GM06990 (cell line): Measurements from ENCODE around the gene TSC22D3.

Experiments used
- DNase-seq: peaks from one replicate; pipeline ENCODE4 v3.0.0-alpha.2; 2011; ENCODE audit not compliant: insufficient read length; ENCODE audit errors: extremely low read depth
- H3K27me3 ChIP-seq: replicated peaks from 2 replicates; pipeline ENCODE4 v1.6.0; 2011; ENCODE audit warnings: low read length; ENCODE audit not compliant: control insufficient read depth, insufficient read depth
- H3K36me3 ChIP-seq: 2 replicates; pipeline ENCODE4 v1.5.1; 2011; ENCODE audit warnings: low read length; ENCODE audit not compliant: control insufficient read depth, insufficient read depth
- H3K4me3 ChIP-seq: replicated peaks from 2 replicates; pipeline ENCODE4 v1.5.1; 2011; ENCODE audit warnings: low read depth, mild to moderate bottlenecking, control low read depth, low read length
- TF ChIP-seq, protein P1 (sequence below): IDR thresholded peaks from 2 replicates; pipeline ENCODE4 v1.5.1; 2011; ENCODE audit warnings: low read length, control low read depth, mild to moderate bottlenecking, inconsistent platforms; ENCODE audit not compliant: insufficient read depth, poor library complexity, severe bottlenecking

TSC22D3 gene

DNA sequence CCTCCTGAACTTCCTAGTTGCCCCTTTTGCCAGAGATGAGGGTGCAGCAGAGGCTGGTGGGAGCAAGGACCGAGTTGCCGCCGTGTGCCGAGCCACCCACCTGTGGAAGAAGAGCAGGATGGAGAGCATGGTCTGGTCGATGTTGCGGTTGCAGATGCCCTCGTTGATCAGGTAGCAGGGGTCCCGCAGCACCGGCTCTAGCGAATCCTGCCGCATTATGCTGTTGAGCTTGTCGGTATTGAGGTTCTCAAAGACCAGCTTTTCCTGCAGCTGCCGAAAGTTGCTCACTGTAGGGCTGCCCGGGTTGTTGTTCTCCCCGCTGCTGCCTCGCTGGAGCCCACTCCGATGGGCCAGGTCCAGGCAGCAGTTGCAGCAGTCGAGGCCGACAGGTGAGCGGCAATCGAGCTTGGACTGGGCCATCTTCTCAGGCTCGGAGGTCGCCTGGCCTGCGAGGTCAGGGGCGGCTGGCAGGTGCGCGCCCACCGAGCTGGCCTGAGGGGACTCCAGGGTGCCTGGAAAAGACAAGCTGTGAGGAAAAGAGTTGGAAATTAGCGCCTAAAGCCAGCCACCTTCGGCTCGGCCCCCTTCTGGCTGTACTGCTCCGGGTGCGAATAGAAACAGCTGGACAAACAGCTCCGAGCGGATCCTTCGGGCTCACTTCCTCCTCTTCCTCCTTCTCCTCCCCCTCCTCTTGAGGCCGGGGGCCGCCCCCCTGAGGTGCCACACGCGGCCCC lies 420 bp downstream of the TSC22D3 start:
- TF ChIP-seq, protein P1, sequence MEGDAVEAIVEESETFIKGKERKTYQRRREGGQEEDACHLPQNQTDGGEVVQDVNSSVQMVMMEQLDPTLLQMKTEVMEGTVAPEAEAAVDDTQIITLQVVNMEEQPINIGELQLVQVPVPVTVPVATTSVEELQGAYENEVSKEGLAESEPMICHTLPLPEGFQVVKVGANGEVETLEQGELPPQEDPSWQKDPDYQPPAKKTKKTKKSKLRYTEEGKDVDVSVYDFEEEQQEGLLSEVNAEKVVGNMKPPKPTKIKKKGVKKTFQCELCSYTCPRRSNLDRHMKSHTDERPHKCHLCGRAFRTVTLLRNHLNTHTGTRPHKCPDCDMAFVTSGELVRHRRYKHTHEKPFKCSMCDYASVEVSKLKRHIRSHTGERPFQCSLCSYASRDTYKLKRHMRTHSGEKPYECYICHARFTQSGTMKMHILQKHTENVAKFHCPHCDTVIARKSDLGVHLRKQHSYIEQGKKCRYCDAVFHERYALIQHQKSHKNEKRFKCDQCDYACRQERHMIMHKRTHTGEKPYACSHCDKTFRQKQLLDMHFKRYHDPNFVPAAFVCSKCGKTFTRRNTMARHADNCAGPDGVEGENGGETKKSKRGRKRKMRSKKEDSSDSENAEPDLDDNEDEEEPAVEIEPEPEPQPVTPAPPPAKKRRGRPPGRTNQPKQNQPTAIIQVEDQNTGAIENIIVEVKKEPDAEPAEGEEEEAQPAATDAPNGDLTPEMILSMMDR, result no peak
- peak overlapping the region; percentile 48 for H3K4me3 ChIP-seq
- H3K27me3 ChIP-seq, result peaks cover 1% of the 10 kb centered on the region; the same call in 1 of the 2 replicates
- no peak for DNase-seq
- no peaks in the 10 kb centered on the region for H3K36me3 ChIP-seq

DNA sequence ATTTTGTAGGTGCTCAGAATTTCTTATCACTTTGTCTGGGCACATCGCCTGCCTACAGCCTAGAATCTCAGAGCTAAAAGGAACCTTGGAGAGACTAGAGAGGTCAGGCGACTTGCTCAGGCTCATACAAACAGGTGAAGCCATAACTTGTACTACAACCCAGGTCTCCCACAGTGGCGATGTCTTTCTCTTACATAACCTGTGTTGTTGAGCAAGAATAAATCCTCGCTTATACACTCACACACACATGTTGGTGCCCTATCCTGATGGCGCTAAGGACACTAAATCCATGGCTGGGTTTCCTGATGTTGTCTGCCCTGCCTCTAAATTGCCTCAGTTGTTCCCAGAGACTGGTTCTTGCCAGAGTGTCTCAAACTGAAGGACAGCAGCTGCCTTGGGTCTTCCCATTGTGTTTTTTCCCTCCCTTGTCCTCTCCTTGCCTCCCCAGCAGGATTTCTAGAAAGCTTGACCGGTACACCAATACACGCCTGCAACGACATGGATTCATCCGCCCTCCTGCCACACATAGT lies 1.6 kb downstream of the TSC22D3 start:
- no peak overlapping the region for H3K4me3 ChIP-seq
- TF ChIP-seq, protein P1, result no peak
- peaks cover 1% of the 10 kb centered on the region; the same call in 1 of the 2 replicates for H3K27me3 ChIP-seq
- no peak for DNase-seq
- H3K36me3 ChIP-seq, result no peaks in the 10 kb centered on the region

DNA sequence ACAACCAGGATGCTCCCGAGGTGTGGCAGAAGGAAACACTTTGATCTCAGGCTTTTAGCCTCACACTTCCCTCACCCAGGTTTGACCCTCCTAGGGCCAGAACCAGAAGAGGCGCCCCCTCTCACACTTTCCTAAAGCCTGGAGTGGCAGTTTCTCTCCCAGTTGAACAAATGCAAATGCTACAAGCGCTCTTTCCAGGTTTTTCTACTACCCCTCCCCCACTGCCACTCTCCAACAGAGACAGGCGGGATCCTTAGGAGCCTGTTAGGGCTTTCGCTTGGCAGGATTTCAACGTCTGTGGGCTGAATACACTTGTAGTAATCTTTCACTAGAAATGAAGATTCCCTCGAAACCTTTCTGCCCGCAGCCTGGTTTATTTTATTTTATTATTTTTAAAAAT lies 2.4 kb downstream of the TSC22D3 start:
- DNase-seq, result no peak
- TF ChIP-seq, protein P1, result no peak
- H3K36me3 ChIP-seq, result no peaks in the 10 kb centered on the region
- no peak overlapping the region for H3K4me3 ChIP-seq
- peaks cover 1% of the 10 kb centered on the region; the same call in 1 of the 2 replicates for H3K27me3 ChIP-seq

DNA sequence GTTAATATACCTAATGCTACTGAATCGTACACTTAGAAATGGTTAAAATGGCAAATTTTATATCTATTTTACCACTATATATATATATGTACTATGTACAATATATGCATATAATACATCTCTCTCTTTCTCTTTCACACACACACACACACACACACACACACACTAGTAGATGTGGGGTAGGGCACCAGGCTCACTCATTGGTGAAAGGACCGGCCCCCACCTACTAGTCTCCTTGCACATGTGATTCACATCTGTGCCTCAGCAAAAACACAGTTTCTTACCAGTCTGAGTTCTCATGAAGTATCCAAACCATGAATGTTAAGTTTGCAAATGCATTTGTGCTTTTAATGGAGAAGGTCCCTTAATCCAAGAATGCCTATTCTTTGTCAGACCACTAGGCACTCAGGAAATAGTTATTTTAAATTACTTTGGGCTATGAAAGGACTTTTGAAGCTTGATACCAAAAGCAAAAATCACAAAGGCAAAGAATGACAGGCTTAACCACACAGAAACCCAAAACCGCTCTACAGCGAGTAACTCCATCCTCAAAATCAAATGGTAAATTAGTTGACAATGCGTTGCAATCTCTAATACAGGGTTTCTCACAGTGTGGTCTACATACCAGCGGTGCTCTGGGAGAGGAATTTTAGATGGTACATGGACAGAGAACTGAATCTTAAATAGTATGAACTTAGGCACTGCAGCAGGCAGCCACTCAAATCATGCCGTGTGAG lies 5.8 kb downstream of the TSC22D3 start:
- DNase-seq, result no peak
- Histone ChIP-seq H3K4me3 (no peak overlapping the region), H3K27me3 (peaks cover 1% of the 10 kb centered on the region; the same call in 1 of the 2 replicates), H3K36me3 (no peaks in the 10 kb centered on the region)
- TF ChIP-seq, protein P1, result no peak

DNA sequence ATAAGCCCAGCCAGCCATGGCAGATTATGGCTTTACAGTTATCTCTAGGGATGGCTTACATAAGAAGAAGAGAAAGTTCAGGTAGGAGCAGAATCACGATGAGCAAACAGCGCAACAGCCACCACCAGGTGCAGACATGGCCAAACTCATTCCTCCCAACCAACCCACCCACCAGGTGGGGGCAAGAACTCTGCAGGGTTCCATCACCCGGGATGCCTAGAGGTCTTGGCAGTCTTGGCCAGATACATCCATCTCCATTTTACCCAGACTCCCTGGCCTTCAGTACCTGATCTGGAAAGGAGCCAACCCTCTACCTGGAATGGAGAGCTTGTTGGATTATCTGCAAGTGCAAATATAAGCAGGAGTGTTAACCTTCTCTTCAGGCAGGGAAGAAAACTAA lies 7.5 kb downstream of the TSC22D3 start:
- 0 out of 2 replicates have a peak, but pooled peaks cover 1% of the 10 kb centered on the region for H3K27me3 ChIP-seq
- H3K4me3 ChIP-seq, result no peak overlapping the region
- H3K36me3 ChIP-seq, result no peaks in the 10 kb centered on the region
- DNase-seq, result no peak
- TF ChIP-seq, protein P1, result no peak
